HepG2 (cell line): ENCODE data around the gene KLHL11. TPM values are rescaled to one million over a fixed set of nuclear protein-coding genes. Genes with fewer than 3 reads are reported as not detected.

Experiments used
- ATAC-seq: fragments of 200-7000 bp; cut with Tn5 transposase; 3 replicates; pipeline ENCODE4 v1.9.1; 2020; ENCODE audit warnings: mild to moderate bottlenecking, moderate library complexity
- BruUV-seq: library from RNA; stranded (reverse); fragments of 400-500 nt; replicated peaks from 2 replicates; lab custom pipeline; 2021; lab: Mats Ljungman, UMichigan
- CTCF ChIA-PET: fragments of 300-600 bp; formaldehyde crosslinking; extraction: SDS; loops from one replicate; lab custom pipeline; 2021; ENCODE audit warnings: low total read pairs, inconsistent platforms, low intra/inter-chr PET ratio; lab: Yijun Ruan, JAX
- POLR2A ChIA-PET: fragments of 350-600 bp; sonication (Branson Sonifier 250); formaldehyde crosslinking; loops from one replicate; lab custom pipeline; 2020; ENCODE audit warnings: antibody characterized with exemption, inconsistent platforms; lab: Yijun Ruan, JAX
- DNase-seq: peaks from one replicate; pipeline ENCODE4 v3.0.0-alpha.2; 2015; ENCODE audit warnings: low spot score
- FAIRE-seq: peaks from 3 replicates; lab custom pipeline; 2011; peaks lifted over from hg19 to GRCh38; lab: Jason Lieb, UNC
- H2AFZ ChIP-seq: one replicate; pipeline ENCODE4 v1.6.1; 2011; ENCODE audit warnings: low read length, inconsistent platforms
- H3K27ac ChIP-seq: fragments of 300-600 bp; 3 replicates; pipeline ENCODE4 v1.8.0; 2011; ENCODE audit warnings: mixed run types, mild to moderate bottlenecking, mixed read lengths, low read length, inconsistent platforms; ENCODE audit not compliant: insufficient read depth; ENCODE audit errors: extremely low read length
- H3K27me3 ChIP-seq, 2 experiments: fragments of 200-600 bp in 1 of 2; 2 replicates in 1 of 2; 3 replicates in 1 of 2; pipeline versions ENCODE4 v1.6.0 to v1.8.0; 2011; ENCODE audit warnings: low read length in 2 of 2, mild to moderate bottlenecking in 2 of 2, moderate library complexity in 2 of 2, inconsistent platforms in 1 of 2; ENCODE audit not compliant: insufficient read depth in 2 of 2, control insufficient read depth in 1 of 2
- H3K36me3 ChIP-seq, 2 experiments: fragments of 200-600 bp in 1 of 2; replicated peaks in 1 of 2; 2 replicates in 1 of 2; 3 replicates in 1 of 2; pipeline versions ENCODE4 v1.5.1 to v1.8.0; 2011; ENCODE audit warnings: low read length in 2 of 2, inconsistent platforms in 1 of 2; ENCODE audit not compliant: insufficient read depth in 2 of 2, control insufficient read depth in 1 of 2
- H3K4me1 ChIP-seq: 2 replicates; pipeline ENCODE4 v1.5.1; 2012; ENCODE audit warnings: low read length, inconsistent platforms; ENCODE audit not compliant: insufficient read depth
- H3K4me2 ChIP-seq: 2 replicates; pipeline ENCODE4 v1.6.0; 2011; ENCODE audit warnings: low read depth, low read length, inconsistent platforms
- H3K4me3 ChIP-seq, 3 experiments: fragments of 200-600 bp in 1 of 3; sonication (generic), shearing (Covaris generic) in 1 of 3; replicated peaks in 1 of 3; 2 replicates each; pipeline ENCODE4 v1.5.1; 2011 to 2016; ENCODE audit warnings: low read length in 3 of 3, inconsistent platforms in 2 of 3, low read depth in 2 of 3, mild to moderate bottlenecking in 2 of 3, control low read depth in 1 of 3, mixed read lengths in 1 of 3; ENCODE audit not compliant: insufficient read depth in 1 of 3
- H3K79me2 ChIP-seq: one replicate; pipeline ENCODE4 v1.6.1; 2011; ENCODE audit warnings: low read length, inconsistent platforms; ENCODE audit not compliant: insufficient read depth
- H3K9ac ChIP-seq: 2 replicates; pipeline ENCODE4 v1.6.0; 2011; ENCODE audit warnings: mild to moderate bottlenecking, low read depth, low read length, inconsistent platforms; ENCODE audit not compliant: insufficient read depth
- H3K9me3 ChIP-seq: 2 replicates; pipeline ENCODE4 v1.5.1; 2012; ENCODE audit warnings: mild to moderate bottlenecking, low read length
- H4K20me1 ChIP-seq: 2 replicates; pipeline ENCODE4 v1.6.0; 2011; ENCODE audit warnings: inconsistent platforms, mild to moderate bottlenecking, low read length, moderate library complexity; ENCODE audit not compliant: insufficient read depth
- BRD4 ChIP-seq: sonication (generic); formaldehyde crosslinking; IDR thresholded peaks from 2 replicates; pipeline ENCODE4 v1.4.0; 2020; ENCODE audit warnings: missing genetic modification reagents
- CENPX ChIP-seq: sonication (generic); formaldehyde crosslinking; IDR thresholded peaks from 2 replicates; pipeline ENCODE4 v1.9.0; 2021; ENCODE audit warnings: mild to moderate bottlenecking, missing genetic modification reagents, moderate library complexity
- FOXK1 ChIP-seq: sonication (generic); formaldehyde crosslinking; IDR thresholded peaks from 2 replicates; pipeline ENCODE4 v1.4.0; 2020; ENCODE audit warnings: low read depth, missing genetic modification reagents, borderline replicate concordance
- KLF9 ChIP-seq: IDR thresholded peaks from 2 replicates; pipeline ENCODE4 v1.6.1; 2016; ENCODE audit warnings: low read depth
- MAF1 ChIP-seq: sonication (generic); formaldehyde crosslinking; IDR thresholded peaks from 2 replicates; pipeline ENCODE4 v1.5.0; 2020; ENCODE audit warnings: missing genetic modification reagents, borderline replicate concordance
- RELA ChIP-seq: sonication (generic); formaldehyde crosslinking; IDR thresholded peaks from 2 replicates; pipeline ENCODE4 v1.4.0; 2020; ENCODE audit warnings: missing genetic modification reagents
- RFXANK ChIP-seq: IDR thresholded peaks from 2 replicates; pipeline ENCODE4 v1.6.1; 2016
- SMARCC2 ChIP-seq: fragments of 450-650 bp; IDR thresholded peaks from 2 replicates; pipeline ENCODE4 v1.6.1; 2017; ENCODE audit warnings: antibody characterized with exemption, mild to moderate bottlenecking
- SP1 ChIP-seq, 2 experiments: fragments of 450-650 bp in 1 of 2; sonication (generic) in 1 of 2; formaldehyde crosslinking in 1 of 2; IDR thresholded peaks; 2 replicates each; pipeline versions ENCODE4 v1.4.0 to v1.6.1; 2016 to 2020; ENCODE audit warnings: missing genetic modification reagents in 1 of 2
- ZNF3 ChIP-seq: IDR thresholded peaks from 2 replicates; pipeline ENCODE4 v1.7.0; 2017; ENCODE audit warnings: inconsistent platforms
- ZNF782 ChIP-seq: sonication (generic); formaldehyde crosslinking; IDR thresholded peaks from 2 replicates; pipeline ENCODE4 v1.4.0; 2020; ENCODE audit warnings: missing genetic modification reagents, mild to moderate bottlenecking, borderline replicate concordance
- ZNF790 ChIP-seq: sonication (generic); formaldehyde crosslinking; IDR thresholded peaks from 2 replicates; pipeline ENCODE4 v1.8.0; 2022; ENCODE audit warnings: missing genetic modification reagents, mild to moderate bottlenecking, borderline replicate concordance
- WGBS: methylation state at CpG from one replicate; pipeline ENCODE4 v1.1.6; 2017; ENCODE audit warnings: low lambda C conversion rate; 5-methylcytosine and 5-hydroxymethylcytosine counted together
- in situ Hi-C: cut with HindIII; loops from 2 replicates; pipeline ENCODE4 v1.10.0; 2017; ENCODE audit warnings: low pct_unique_long_range_greater_than_20kb; ENCODE audit not compliant: extremely low pct_ligation_motif_present
- intact Hi-C: fragments of 100-400 bp; cut with micrococcal nuclease; formaldehyde crosslinking; loops from one replicate; pipeline ENCODE4 v1.10.0; 2022; ENCODE audit not compliant: unreplicated experiment
- polyA plus RNA-seq, 8 experiments: library from polyadenylated mRNA; depleted of rRNA in 3 of 8; stranded (reverse) in 7 of 8; unstranded in 1 of 8; fragments of >200 nt; fragmentation: Illumina TruSeq in 4 of 8; extraction: Trizol in 4 of 8; gene quantifications; 2 replicates each; pipeline versions ENCODE4 v1.2.1 to v1.2.3, GENCODE V29; 2011 to 2016; ENCODE audit warnings: low read depth in 4 of 8, missing spikeins in 1 of 8, mixed read lengths in 1 of 8; ENCODE audit not compliant: insufficient read depth in 1 of 8
- total RNA-seq, 5 experiments: library from RNA; depleted of rRNA; stranded (reverse); fragments of >200 nt; fragmentation: Illumina TruSeq; extraction: Trizol; gene quantifications; 2 replicates each; pipeline ENCODE4 v1.2.3, GENCODE V29; 2016; ENCODE audit warnings: low read depth in 1 of 5

KLHL11 gene
- total and polyA plus RNA-seq, 2 of the 13 experiments (the other 11 are each of a cell fraction or from before 2014, with no cell fraction given) = 7.7 to 27.5 TPM

GRCh38 chr17:41895617-41896016 lies 30.4 kb upstream of the KLHL11 start:
- Histone ChIP-seq H3K4me2 (no peak overlapping the region), H3K4me1 (peaks cover 25% of the 10 kb centered on the region), H2AFZ (no peak overlapping the region), H3K36me3 (peaks cover 49 to 79% of the 10 kb centered on the region in 2 experiments), H3K9ac (no peak overlapping the region), H3K27me3 (no peaks in the 10 kb centered on the region)
- ChIA-PET POLR2A (interaction anchor here (1.0 to 2.8 kb wide), 4 partner anchors 13 to 71 kb away, joined by 3 to 16 read pairs (median 6); partner anchors contain the start of genes ACLY, CNP and KLHL11), CTCF (no interaction called here)
- in situ Hi-C loops = no loop called here
- no peak for ATAC-seq
- 89% methylated on average over 5 of the region's 5 CpGs for WGBS
- no peak for FAIRE-seq
- DNase-seq = no peak
- TF ChIP-seq SMARCC2 (no peak), FOXK1 (CRISPR knock-in tag) (no peak), ZNF790 (CRISPR knock-in tag) (no peak), CENPX (CRISPR knock-in tag) (no peak), KLF9 (CRISPR knock-in tag) (no peak), RELA (CRISPR knock-in tag) (no peak), BRD4 (CRISPR knock-in tag) (no peak), RFXANK (CRISPR knock-in tag) (no peak), ZNF782 (CRISPR knock-in tag) (no peak), ZNF3 (CRISPR knock-in tag) (no peak), SP1 (IDR thresholded peaks at IDR 0.05) (no peak), SP1 (CRISPR knock-in tag; IDR thresholded peaks at IDR 0.05) (no peak), MAF1 (CRISPR knock-in tag) (no peak)
- TF ChIP-seq, all 625 proteins: peak for 0
- intact Hi-C loops = no loop called here
- Histone ChIP-seq H3K9me3 (no peaks in the 10 kb centered on the region), H3K27ac (no peak overlapping the region), H3K4me3 (no peak overlapping the region), H4K20me1 (no peaks in the 10 kb centered on the region), H3K79me2 (no peaks in the 10 kb centered on the region)
- no TSS peak for BruUV-seq
